NCI-H1105 treated with DMSO at 0.1 percent for 48 hours (cell line): ENCODE measurements around the gene FRMD4B.
"Not testable (repeated sequence)": the region's sequence is repeated elsewhere in the genome, so short reads cannot be mapped to it uniquely, and the experiment has no call there.

Experiments
- DNase-seq: peaks from one replicate; lab custom pipeline; 2025; lab: John Stamatoyannopoulos, UW

The FRMD4B gene

DNA sequence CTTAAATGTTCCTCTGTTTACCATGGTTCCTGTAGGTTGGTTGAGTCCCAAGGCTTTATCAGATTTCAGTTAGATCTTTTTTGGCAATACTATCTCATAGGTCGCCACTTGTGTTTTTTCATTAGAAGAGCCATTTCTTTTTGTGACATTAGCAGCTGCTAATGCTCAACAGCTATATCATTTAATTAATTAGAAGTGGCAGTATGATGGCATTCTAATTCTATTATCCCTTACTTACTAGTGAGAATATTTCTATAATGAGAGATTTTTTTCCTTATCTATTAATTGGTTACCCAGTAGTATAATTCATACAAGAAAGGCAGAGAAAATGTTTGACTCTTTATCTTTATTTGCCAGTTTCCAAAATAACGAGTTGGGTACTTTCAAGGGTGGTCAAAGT is 25.2 kb downstream of the FRMD4B start:
- DNase-seq: no peak

DNA sequence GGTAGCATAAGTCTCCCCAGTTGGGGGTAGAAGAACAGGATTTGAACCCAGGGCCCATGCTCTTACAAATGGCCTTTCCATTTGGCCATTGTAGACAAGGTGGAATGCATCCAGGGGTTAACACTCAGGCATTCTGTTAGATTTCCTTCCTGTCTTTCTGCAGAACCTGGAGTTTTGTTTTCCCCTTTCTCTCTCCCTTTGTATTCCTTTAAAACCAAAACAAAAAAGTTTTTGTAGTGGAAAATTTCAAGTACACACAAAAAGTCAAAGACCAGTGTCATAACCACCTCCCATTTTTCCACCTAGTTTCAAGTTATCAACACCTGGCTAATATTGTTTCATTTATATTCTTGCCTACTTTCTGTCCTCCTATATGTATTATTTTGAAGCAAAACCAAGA is 26.0 kb downstream of the FRMD4B start:
- no peak for DNase-seq

GRCh38 chr3:69359339-69359893 is 26.5 kb downstream of the FRMD4B start:
- no peak for DNase-seq

DNA sequence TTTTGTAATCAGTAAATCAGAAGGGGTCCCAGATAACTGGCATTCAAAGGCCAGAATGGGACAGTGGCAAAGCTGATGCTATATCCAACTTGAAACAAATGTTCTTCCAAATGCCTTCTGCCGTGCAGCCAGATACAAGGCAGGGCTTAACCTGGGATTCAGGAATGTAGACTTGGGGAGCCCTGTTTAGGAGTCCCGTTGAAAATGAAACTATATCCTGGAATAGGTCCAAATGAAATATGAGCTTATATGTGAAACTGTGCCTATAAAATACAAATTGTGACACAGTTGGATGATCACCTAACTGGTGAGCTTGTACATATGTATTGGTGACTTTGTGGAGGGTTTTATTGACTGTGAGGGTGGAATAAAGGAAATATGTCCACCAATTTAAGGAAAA is 28.7 kb downstream of the FRMD4B start:
- peak; percentile 1 for DNase-seq

GRCh38 chr3:69354948-69355347 is 30.9 kb downstream of the FRMD4B start:
- no peak for DNase-seq

- no peak for DNase-seq
Measured at GRCh38 chr3:69353503-69353902, 32.4 kb downstream of the FRMD4B start.

DNA sequence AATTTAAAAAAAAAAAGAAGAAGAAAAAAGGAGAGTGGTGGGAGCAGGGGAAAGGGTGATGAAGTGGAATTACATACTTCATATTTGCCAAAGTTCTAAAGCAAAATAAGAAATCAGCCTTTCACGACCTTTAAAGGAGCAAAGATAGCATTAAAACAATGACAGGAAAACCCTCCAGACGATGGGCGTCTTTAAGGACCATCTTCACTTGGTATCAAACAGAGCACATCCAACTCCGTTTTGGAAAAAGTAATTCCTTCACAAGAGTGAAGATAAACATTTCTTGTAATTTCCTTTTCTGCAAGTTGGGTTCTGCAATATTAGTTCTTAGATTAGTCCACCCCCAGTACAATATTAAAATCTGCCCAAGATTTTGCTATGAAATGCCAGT is 32.8 kb downstream of the FRMD4B start:
- DNase-seq: no peak

DNA sequence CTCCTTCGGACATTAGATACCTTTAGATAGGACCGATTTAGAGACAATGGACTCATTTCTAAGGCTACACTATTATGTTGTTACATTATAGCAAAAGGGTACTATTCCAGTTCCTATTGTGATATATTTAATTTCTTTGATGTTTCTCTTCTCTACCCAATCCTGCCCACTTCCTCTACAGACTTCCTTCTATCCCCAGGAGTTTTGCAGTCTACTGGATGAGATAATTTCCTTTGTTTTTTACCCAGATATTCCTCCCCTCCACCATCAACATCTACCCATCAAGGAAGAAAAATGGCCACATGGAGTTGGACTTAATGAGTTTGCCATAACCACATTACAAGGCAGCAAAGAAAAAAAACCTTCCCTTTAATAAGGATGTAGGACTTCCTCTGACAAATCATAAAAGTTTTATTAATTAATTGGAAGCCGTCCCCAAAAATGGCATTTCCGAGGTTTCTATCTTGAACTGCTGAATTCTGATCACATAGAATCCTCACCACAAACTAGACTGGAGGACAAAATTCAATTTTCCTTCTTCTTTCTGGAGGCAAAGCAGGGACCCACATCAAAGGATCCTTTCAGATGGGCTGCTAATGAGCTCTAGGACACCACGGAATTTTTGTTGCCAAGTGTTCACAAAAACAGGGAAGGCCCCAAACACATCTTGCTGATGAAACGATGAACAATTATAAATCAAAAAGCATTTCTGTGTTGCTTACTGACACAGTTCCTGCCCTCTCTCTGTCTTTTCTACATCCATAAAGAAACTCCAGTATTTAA is 33.4 kb downstream of the FRMD4B start:
- DNase-seq: no peak

DNA sequence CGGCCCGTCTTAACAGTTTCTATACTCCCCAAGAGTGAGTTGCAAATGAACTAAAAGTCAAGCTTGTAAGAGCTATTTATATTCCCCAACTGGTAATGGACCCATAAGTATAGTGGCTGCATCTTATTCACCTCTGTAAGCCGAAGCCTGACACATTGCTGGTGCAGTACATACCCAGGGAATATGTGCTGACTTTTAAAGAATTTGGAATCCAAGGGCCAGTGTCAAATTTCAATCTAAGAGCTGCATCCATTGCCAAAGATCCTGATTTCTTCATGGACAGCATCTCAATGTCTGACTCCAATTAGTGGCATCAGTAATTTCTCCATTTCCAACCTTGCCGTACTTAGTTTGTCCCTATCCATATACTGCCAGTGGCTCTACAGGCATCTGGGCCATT is 42.0 kb downstream of the FRMD4B start:
- DNase-seq: no peak

DNA sequence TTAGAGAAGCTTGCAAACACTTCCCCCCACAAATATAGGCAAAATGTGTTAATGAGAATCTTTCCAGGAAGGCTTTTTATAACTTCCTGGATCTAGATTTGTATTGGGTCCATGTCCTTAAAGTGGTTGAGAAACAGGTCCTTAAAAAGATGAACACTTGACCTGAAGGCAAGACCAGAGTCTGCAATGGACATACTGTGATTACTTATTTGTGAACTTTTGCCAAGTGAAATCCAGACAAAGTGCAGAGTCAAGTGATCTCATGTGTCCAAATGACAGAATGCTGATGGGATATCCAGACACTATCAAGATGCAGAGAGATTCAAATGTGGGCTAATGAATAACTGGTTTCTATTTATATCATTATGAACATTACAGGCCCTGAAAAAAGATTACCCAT is 43.8 kb downstream of the FRMD4B start:
- DNase-seq: no peak

GRCh38 chr3:69339760-69340159 is 46.1 kb downstream of the FRMD4B start:
- DNase-seq: no peak

DNA sequence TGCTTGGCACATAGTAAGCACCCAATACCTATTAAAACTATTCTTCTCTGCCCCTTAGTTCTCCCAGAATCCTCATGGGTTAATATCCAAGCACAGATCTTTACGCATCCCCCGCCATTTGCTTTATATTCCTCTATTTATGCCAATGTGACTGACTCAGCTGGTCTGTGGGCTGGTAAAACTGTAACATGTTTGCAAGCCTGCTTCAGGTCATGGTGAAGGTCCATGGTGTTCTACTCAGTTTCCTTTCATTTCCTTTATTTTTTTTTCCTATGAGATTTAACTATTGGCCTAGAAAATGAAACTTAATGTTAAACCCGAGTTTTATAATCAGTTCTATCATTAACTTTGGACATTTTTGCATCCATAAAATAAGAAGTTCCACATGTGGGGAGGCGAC is 47.0 kb downstream of the FRMD4B start:
- no peak for DNase-seq

GRCh38 chr3:69332934-69333333 is 53.0 kb downstream of the FRMD4B start:
- DNase-seq: no peak

DNA sequence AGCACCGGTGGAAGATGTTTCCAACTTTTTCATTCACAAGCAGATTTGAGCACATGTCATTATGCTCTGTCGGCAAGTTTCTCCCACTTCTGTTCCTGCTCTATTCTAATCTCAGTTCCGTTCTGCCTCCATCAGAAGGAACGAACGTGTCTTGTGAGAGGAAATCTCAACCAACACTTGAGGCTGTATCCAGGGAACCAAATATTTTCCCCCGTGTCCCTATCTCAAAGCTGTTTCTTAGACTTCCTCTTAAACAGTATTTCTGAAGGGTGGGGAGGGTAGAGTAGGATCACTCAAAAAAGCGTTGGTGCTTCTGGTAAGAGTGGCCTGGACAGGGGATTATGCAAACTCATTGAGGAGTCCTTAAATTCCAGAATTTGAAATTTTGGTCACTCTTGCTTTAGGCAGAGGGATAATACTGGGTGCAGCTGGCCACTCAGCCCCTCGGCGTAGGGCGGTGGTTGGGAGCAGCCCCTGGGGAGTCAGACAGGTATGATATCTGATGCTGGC is 54.9 kb downstream of the FRMD4B start:
- no peak for DNase-seq

DNA sequence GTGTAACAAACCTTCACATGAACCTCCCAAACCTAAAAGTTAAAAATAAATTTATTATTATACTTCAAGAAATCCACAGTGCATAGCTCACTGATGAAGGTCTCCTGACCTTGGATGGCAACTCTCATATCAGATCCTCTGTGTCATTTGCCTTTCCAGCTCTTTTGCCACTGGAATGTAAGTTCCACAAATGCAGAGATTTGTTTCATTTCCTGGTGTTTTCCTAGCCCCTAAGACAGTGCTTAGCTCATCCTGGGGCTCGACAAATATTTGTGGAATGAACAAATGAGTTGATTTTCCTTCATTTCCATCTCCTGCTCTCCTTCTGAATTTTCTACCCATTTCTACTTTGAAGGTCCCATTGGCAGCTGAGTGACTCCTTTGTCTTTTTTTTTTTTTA is 56.0 kb downstream of the FRMD4B start:
- DNase-seq: no peak

- no peak for DNase-seq
Measured at GRCh38 chr3:69328963-69329302, 57.0 kb downstream of the FRMD4B start.

DNA sequence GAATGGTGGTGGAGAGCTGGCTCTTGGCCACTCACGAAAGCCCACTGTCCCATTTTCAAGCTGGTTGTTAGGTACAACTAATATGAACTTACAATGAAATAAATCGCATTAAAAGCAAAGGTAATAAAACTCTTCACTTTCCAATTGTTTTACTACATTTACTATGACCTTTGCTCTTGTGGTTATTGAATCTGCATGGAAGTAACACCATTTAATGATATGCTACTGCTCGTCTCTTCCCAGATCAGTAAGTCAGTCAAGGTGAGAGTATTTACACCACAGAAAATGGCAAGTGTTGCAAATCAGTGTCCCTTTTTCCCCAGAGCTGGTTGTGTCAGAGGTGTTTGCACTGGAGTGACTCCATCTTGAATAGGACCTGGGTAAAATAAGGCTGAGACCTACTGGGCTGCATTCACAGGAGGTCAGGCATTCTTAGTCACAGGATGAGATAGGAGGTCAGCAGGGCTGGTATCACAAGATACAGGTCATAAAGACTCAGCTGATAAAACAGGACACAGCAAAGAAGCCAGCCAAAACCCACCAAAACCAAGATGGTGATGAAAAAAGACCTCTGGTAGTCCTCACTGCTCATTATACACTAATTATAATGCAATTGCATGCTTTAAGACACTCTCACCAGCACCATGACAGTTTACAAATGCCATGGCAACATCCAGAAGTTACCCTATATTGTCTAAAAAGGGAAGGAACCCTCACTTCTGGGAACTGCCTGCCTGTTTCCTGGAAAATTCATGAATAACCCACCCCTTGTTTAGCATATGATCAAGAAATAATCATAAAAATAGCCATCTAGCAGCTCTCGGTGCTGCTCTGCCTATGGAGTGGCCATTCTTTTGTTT is 57.6 kb downstream of the FRMD4B start:
- no peak for DNase-seq

- DNase-seq: no peak
Measured at GRCh38 chr3:69326855-69327300, 59.0 kb downstream of the FRMD4B start.

GRCh38 chr3:69325151-69325550 is 60.7 kb downstream of the FRMD4B start:
- no peak for DNase-seq

DNA sequence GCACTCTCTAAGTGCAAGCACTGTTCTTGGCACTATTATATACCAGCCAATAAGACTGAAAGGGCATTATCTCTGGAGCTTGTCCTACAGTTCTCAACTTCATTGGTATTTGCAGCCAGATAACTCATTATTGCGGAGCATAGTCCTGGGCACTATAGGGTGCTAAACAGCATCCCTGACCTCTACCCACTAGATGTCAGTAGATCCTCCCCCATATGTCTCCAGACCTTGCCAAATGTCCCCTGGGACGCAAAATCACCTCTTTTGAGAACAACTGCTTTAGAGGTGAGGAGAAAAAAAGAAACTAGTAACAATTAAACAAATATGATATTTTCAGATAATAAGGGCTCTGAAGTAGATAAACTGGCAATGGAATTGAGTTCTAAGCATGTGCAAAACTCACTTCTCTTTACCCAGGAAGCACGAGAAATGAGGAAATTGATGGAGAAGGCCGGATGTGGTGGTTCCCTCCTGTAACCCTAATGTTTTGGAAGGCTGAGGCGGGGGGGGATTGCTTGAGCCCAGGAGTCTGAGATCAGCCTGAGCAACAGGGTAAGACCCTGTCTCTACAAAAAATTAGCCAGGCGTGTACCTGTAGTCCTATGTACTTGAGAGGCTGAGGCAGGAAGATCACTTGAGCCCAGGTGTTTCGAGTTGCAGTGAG is 61.4 kb downstream of the FRMD4B start:
- peak; percentile 7 for DNase-seq

DNA sequence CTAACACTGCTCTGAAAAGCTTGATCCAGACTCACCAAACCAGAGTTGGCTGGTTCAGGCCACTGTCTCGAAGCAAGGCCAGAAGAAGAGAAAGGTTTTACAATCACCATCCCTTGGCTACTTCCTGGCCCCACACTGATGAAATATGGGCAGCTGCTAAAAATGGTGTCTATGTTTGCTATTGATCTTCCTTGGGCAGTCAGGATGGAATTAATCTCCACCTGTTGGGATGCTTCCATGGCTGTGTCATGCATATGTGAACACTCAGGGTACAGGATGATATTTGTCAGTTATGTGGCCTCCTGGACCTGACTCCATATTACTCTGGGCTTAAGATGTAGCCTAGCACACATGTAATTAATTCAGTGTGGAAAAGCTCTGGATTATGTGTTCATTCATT is 61.9 kb downstream of the FRMD4B start:
- no peak for DNase-seq

DNA sequence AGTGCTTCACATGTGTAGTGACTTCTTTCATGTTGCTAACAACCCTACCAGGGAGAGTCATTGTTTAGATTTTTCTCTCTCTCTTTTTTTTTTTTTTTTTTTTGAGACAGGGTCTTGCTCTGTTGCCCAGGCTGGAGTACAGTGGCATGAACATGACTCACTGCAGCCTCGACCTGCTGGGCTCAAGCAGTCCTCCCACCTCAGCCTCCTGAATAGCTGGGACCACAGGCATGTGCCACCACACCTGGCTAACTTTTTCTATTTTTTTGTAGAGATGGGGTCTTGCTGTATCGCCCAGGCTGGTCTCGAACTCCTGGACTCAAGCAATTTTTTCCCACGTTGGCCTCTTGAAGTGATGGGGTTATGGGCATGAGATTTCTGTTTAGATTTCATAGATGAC is 63.4 kb downstream of the FRMD4B start:
- not testable (repeated sequence) for DNase-seq
